Esophagus muscularis mucosa (tissue), 3 donors: Measurements from ENCODE around the gene THAP12.

Experiments
- CTCF ChIP-seq, 3 experiments: fragments of 200-600 bp in 2 of 3; fragments of 450-650 bp in 1 of 3; sonication (generic) in 2 of 3; IDR thresholded peaks; one replicate each; pipeline ENCODE4 v1.5.1; 2017 to 2019; ENCODE audit warnings: antibody characterized with exemption in 3 of 3, mild to moderate bottlenecking in 2 of 3, moderate library complexity in 1 of 3
- POLR2A ChIP-seq: fragments of 450-650 bp; IDR thresholded peaks from one replicate; pipeline ENCODE4 v1.6.1; 2017; ENCODE audit warnings: antibody characterized with exemption, moderate library complexity, mild to moderate bottlenecking, low read depth
- POLR2AphosphoS5 ChIP-seq, 2 donors: sonication (generic); formaldehyde crosslinking; IDR thresholded peaks; one replicate each; pipeline ENCODE4 v1.6.1; 2017; ENCODE audit warnings: antibody characterized with exemption in 2 of 2

- no peak for TF ChIP-seq POLR2AphosphoS5 (IDR thresholded peaks at IDR 0.05)
- TF ChIP-seq CTCF (IDR thresholded peaks at IDR 0.05): no peak
- TF ChIP-seq POLR2A: no peak
These were observed 43.0 kb downstream of the THAP12 start for GRCh38 chr11:76337923-76338322.
